Endothelial cell of umbilical vein (primary cell): ENCODE measurements around the gene SP2. TPM values are rescaled to one million over a fixed set of nuclear protein-coding genes. Genes with fewer than 3 reads are reported as not detected.

Experiments
- BruUV-seq: library from RNA; stranded (reverse); fragments of 400-500 nt; replicated peaks from 2 replicates; lab custom pipeline; 2021; lab: Mats Ljungman, UMichigan
- CTCF ChIA-PET: fragments of 300-600, 350-600 bp; sonication (Branson Sonifier 250); formaldehyde crosslinking; loops from one replicate; lab custom pipeline; 2021; ENCODE audit warnings: antibody characterized with exemption, inconsistent platforms; lab: Charles Lee
- POLR2A ChIA-PET: fragments of 300-600, 350-600 bp; sonication (Branson Sonifier 250); formaldehyde crosslinking; loops from one replicate; lab custom pipeline; 2021; ENCODE audit warnings: antibody characterized with exemption, inconsistent platforms; lab: Charles Lee
- DNase-seq: peaks from one replicate; pipeline ENCODE4 v3.0.0-alpha.2; 2011; ENCODE audit warnings: low read depth, low spot score
- FAIRE-seq: peaks from 2 replicates; lab custom pipeline; 2011; peaks lifted over from hg19 to GRCh38; lab: Jason Lieb, UNC
- H2AFZ ChIP-seq: 2 replicates; pipeline ENCODE4 v1.6.0; 2012; ENCODE audit warnings: low read depth, low read length, control low read depth, inconsistent platforms
- H3K27ac ChIP-seq: 2 replicates; pipeline ENCODE4 v1.5.1; 2011; ENCODE audit warnings: low read depth, mild to moderate bottlenecking, control low read depth, low read length, moderate library complexity; ENCODE audit not compliant: insufficient read depth
- H3K27me3 ChIP-seq, 2 experiments: 2 replicates each; pipeline versions ENCODE4 v1.6.0 to v1.6.1; 2011; ENCODE audit warnings: low read length in 2 of 2, mixed read lengths in 1 of 2; ENCODE audit not compliant: control insufficient read depth in 2 of 2, insufficient read depth in 2 of 2
- H3K36me3 ChIP-seq, 2 experiments: 2 replicates in 1 of 2; 3 replicates in 1 of 2; pipeline ENCODE4 v1.5.1; 2011; ENCODE audit warnings: low read length in 2 of 2, mild to moderate bottlenecking in 1 of 2, moderate library complexity in 1 of 2; ENCODE audit not compliant: control insufficient read depth in 2 of 2, insufficient read depth in 2 of 2; ENCODE audit errors: extremely low read depth in 1 of 2
- H3K4me1 ChIP-seq: 3 replicates; pipeline ENCODE4 v1.5.1; 2011; ENCODE audit warnings: mild to moderate bottlenecking, low read length; ENCODE audit not compliant: control insufficient read depth, insufficient read depth; ENCODE audit errors: extremely low read depth
- H3K4me2 ChIP-seq: 2 replicates; pipeline ENCODE4 v1.6.1; 2011; ENCODE audit warnings: low read length, control low read depth, mixed read lengths; ENCODE audit not compliant: insufficient read depth
- H3K4me3 ChIP-seq, 3 experiments: fragments of 200-600 bp in 1 of 3; sonication (generic), shearing (Covaris generic) in 1 of 3; replicated peaks in 1 of 3; 2 replicates each; pipeline ENCODE4 v1.5.1; 2011 to 2016; ENCODE audit warnings: control low read depth in 3 of 3, low read length in 3 of 3, mild to moderate bottlenecking in 2 of 3, inconsistent platforms in 1 of 3, low read depth in 1 of 3, moderate library complexity in 1 of 3; ENCODE audit not compliant: insufficient read depth in 1 of 3
- H3K79me2 ChIP-seq: 2 replicates; pipeline ENCODE4 v1.6.0; 2012; ENCODE audit warnings: low read length, inconsistent platforms; ENCODE audit not compliant: control insufficient read depth, insufficient read depth
- H3K9ac ChIP-seq: replicated peaks from 2 replicates; pipeline ENCODE3; 2011; ENCODE audit warnings: low read length, control low read depth; ENCODE audit not compliant: insufficient read depth; ENCODE audit errors: extremely low read depth
- H3K9me1 ChIP-seq: replicated peaks from 3 replicates; pipeline ENCODE4 v1.6.0; 2011; ENCODE audit warnings: mild to moderate bottlenecking, low read length; ENCODE audit not compliant: control insufficient read depth, insufficient read depth; ENCODE audit errors: extremely low read depth
- H3K9me3 ChIP-seq: replicated peaks from 2 replicates; pipeline ENCODE4 v1.5.1; 2012; ENCODE audit warnings: low read length, inconsistent platforms; ENCODE audit not compliant: control insufficient read depth, insufficient read depth
- H4K20me1 ChIP-seq: replicated peaks from 2 replicates; pipeline ENCODE3; 2011; ENCODE audit warnings: mild to moderate bottlenecking, low read length; ENCODE audit not compliant: control insufficient read depth, insufficient read depth; ENCODE audit errors: extremely low read depth
- CTCF ChIP-seq, 2 donors: IDR thresholded peaks; 1 replicate in 1 of 2; 2 replicates in 1 of 2; pipeline ENCODE4 v1.5.1; 2011; ENCODE audit warnings: low read length in 2 of 2, mild to moderate bottlenecking in 2 of 2, moderate library complexity in 2 of 2, control low read depth in 1 of 2, inconsistent platforms in 1 of 2, low read depth in 1 of 2; ENCODE audit not compliant: insufficient read depth in 1 of 2; ENCODE audit errors: extremely low read depth in 1 of 2
- EZH2 ChIP-seq: IDR thresholded peaks from 2 replicates; pipeline ENCODE4 v1.6.1; 2012; ENCODE audit warnings: borderline replicate concordance, low read depth, mild to moderate bottlenecking, moderate library complexity, low read length, inconsistent platforms; ENCODE audit not compliant: severe bottlenecking
- FOS ChIP-seq: IDR thresholded peaks from 2 replicates; pipeline ENCODE4 v1.6.1; 2011; ENCODE audit warnings: mild to moderate bottlenecking, low read length, moderate library complexity, borderline replicate concordance; ENCODE audit not compliant: insufficient read depth
- GATA2 ChIP-seq: IDR thresholded peaks from 2 replicates; pipeline ENCODE4 v1.7.0; 2011; ENCODE audit warnings: low read depth, mild to moderate bottlenecking, moderate library complexity, mixed read lengths, low read length; ENCODE audit not compliant: insufficient read length, insufficient read depth
- JUN ChIP-seq: IDR thresholded peaks from 2 replicates; pipeline ENCODE4 v1.6.1; 2011; ENCODE audit warnings: borderline replicate concordance, low read depth; ENCODE audit not compliant: insufficient read length, insufficient read depth
- MAX ChIP-seq: IDR thresholded peaks from 2 replicates; pipeline ENCODE4 v1.6.1; 2011; ENCODE audit not compliant: insufficient read depth, insufficient read length
- MYC ChIP-seq: IDR thresholded peaks from one replicate; pipeline ENCODE4 v1.6.1; 2011; ENCODE audit warnings: mild to moderate bottlenecking, low read depth, low read length
- POLR2A ChIP-seq: IDR thresholded peaks from 2 replicates; pipeline ENCODE4 v1.6.1; 2012; ENCODE audit warnings: low read depth, mild to moderate bottlenecking, control low read depth, low read length
- POLR2AphosphoS5 ChIP-seq: IDR thresholded peaks from 2 replicates; pipeline ENCODE4 v1.6.1; 2012; ENCODE audit warnings: low read depth, mild to moderate bottlenecking, control low read depth, low read length, moderate library complexity; ENCODE audit not compliant: insufficient read depth
- dilution Hi-C: fragments of 300-500 bp; cut with MboI; formaldehyde crosslinking; loops from one replicate; pipeline ENCODE4 v1.15.0; 2019; ENCODE audit warnings: low sequenced_read_pairs; ENCODE audit not compliant: extremely low pct_ligation_motif_present
- intact Hi-C: fragments of 100-400 bp; cut with micrococcal nuclease; formaldehyde crosslinking; loops from one replicate; pipeline ENCODE4 v1.10.0; 2022
- polyA plus RNA-seq, 4 experiments: library from polyadenylated mRNA; depleted of rRNA in 3 of 4; stranded (reverse) in 3 of 4; unstranded in 1 of 4; fragments of >200 nt; gene quantifications; 2 replicates each; pipeline versions ENCODE4 v1.2.1 to v1.2.3, GENCODE V29; 2011 to 2012; ENCODE audit warnings: missing spikeins in 1 of 4
- total RNA-seq: library from RNA; stranded (reverse); gene quantifications from 2 replicates; pipeline ENCODE4 v1.2.3, GENCODE V29; 2021

Gene SP2
- total and polyA plus RNA-seq, 2 donors (not counting 3 experiments of a cell fraction or from before 2014, with no cell fraction given): 11.2 to 18.6 TPM

- Histone ChIP-seq H3K4me1 (peaks cover 4% of the 10 kb centered on the region), H3K27ac (no peak overlapping the region), H3K4me3 (no peak overlapping the region), H3K9me3 (no peaks in the 10 kb centered on the region), H3K4me2 (no peak overlapping the region), H3K79me2 (no peaks in the 10 kb centered on the region), H4K20me1 (no peaks in the 10 kb centered on the region), H3K36me3 (no peaks in the 10 kb centered on the region), H3K27me3 (no peaks in the 10 kb centered on the region), H3K9me1 (no peaks in the 10 kb centered on the region), H3K9ac (no peak overlapping the region), H2AFZ (no peak overlapping the region)
- dilution Hi-C loops (no loop called here), intact Hi-C loops (no loop called here)
- TF ChIP-seq MYC (no peak), CTCF (IDR thresholded peaks at IDR 0.05; ENCODE audit: extremely low read depth in 1 of 2, insufficient read depth in 1 of 2, low read depth in 1 of 2, low read length in 2 of 2) (no peak), EZH2 (no peak), FOS (no peak), MAX (no peak), POLR2AphosphoS5 (no peak), JUN (no peak), POLR2A (no peak), GATA2 (no peak)
- POLR2A ChIA-PET: no interaction called here
- FAIRE-seq (no peak), DNase-seq (no peak)
- CTCF ChIA-PET: interaction anchor here (2.6 kb wide), 1 partner anchor 27 kb away, joined by 7 read pairs; the partner anchor contains the start of gene PNPO
- no TSS peak for BruUV-seq
These were observed 18.4 kb downstream of the SP2 start for GRCh38 chr17:47914306-47914948.
